Measurements from ENCODE around the gene IGSF9B.

IGSF9B gene

GRCh38 chr11:133892584-133893380 lies 64.0 kb downstream of the IGSF9B start:
- DNase-seq (ENCODE audit: low read depth) = no peak
- H3K4me3 ChIP-seq (replicated peaks; ENCODE audit: low read depth, low read length) = no peak overlapping the region
- no peak for TF ChIP-seq CTCF (IDR thresholded peaks at IDR 0.05; ENCODE audit: low read length, missing control alignments)

DNA sequence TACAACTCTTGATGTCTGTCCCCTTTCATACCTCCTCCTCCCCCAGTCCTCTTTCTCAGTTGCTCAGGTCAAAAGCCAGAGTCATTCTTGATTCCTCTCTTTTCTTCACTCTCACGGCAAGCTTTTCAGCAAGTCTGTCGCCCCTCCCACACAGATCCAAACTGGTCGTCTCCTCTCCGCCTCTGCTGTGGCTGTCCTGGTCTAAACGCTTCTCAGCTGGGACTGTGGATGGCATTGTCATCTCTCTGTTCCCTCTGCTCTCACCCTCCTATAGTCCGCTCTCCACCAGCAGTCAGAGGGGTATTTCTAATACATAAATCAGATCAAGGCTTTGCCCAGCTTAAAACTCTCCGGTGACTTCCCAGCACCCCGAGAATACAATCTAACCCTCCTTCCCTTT lies 64.6 kb downstream of the IGSF9B start:
- no peak for TF ChIP-seq CTCF (IDR thresholded peaks at IDR 0.05; ENCODE audit: low read length, missing control alignments)
- DNase-seq (ENCODE audit: low read depth) = no peak
- no peak overlapping the region for H3K4me3 ChIP-seq (replicated peaks; ENCODE audit: low read depth, low read length)

DNA sequence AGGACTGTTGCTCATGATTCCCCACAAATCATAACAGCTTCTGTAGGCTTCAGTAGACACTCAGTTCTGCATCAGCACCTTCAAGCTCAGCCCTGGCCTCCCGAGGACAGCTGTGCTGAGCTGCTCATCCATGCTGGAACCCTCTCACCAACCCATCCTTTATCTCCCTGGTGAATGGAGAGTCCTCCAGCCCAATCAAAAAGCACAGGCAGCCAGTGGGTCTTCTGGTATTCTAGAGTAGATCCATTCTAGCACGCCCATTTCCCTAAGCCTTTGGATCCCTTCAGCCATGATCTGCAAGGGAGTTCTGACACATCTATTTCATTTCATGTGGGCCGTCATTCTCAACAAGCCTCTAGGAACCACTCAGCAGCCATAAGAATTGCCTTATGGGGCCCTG lies 66.9 kb downstream of the IGSF9B start:
- H3K4me3 ChIP-seq (replicated peaks; ENCODE audit: low read depth, low read length) = no peak overlapping the region
- DNase-seq (ENCODE audit: low read depth) = no peak
- TF ChIP-seq CTCF (IDR thresholded peaks at IDR 0.05; ENCODE audit: low read length, missing control alignments) = no peak

DNA sequence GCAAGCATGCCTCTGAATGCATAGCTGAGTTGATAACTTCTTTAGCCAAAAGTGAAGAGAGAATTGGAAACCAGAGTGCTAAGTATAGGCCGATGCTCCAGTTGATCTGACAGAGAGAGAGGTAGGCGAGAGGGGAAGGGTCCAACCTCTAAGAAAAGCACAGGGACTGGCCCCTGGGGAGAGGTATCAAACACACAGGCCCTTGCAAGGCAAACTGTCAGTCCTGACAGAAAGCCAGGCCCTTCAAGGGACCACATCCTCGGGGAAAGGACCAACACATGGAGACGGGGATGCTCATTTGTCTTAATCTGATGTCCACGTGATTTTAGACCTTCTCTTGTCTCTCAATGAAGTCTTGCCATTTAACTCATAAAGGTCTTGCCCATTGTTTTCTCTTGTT lies 67.6 kb downstream of the IGSF9B start:
- H3K4me3 ChIP-seq (replicated peaks; ENCODE audit: low read depth, low read length) = no peak overlapping the region
- TF ChIP-seq CTCF (IDR thresholded peaks at IDR 0.05; ENCODE audit: low read length, missing control alignments) = no peak
- DNase-seq (ENCODE audit: low read depth) = no peak

GRCh38 chr11:133887692-133888332 lies 69.0 kb downstream of the IGSF9B start:
- no peak overlapping the region for H3K4me3 ChIP-seq (replicated peaks; ENCODE audit: low read depth, low read length)
- DNase-seq (ENCODE audit: low read depth) = no peak
- TF ChIP-seq CTCF (IDR thresholded peaks at IDR 0.05; ENCODE audit: low read length, missing control alignments) = no peak

- TF ChIP-seq CTCF (IDR thresholded peaks at IDR 0.05; ENCODE audit: low read length, missing control alignments) = no peak
- H3K4me3 ChIP-seq (replicated peaks; ENCODE audit: low read depth, low read length) = no peak overlapping the region
- no peak for DNase-seq (ENCODE audit: low read depth)
These were observed 70.7 kb downstream of the IGSF9B start for GRCh38 chr11:133886029-133886428.
